Esophagus squamous epithelium (tissue), 4 donors: ENCODE data around the gene ARPC4.

Experiments used
- POLR2A ChIP-seq, 4 donors: fragments of 450-650 bp; IDR thresholded peaks; one replicate each; pipeline ENCODE4 v1.6.1; 2017; ENCODE audit warnings: antibody characterized with exemption in 4 of 4, mild to moderate bottlenecking in 4 of 4, moderate library complexity in 3 of 4
- TF ChIP-seq, protein P1 (sequence below), 6 experiments: fragments of 450-650 bp in 4 of 6; fragments of 200-600 bp in 2 of 6; sonication (generic) in 2 of 6; IDR thresholded peaks; one replicate each; pipeline ENCODE4 v1.5.1; 2016 to 2019; ENCODE audit warnings: antibody characterized with exemption in 6 of 6, mild to moderate bottlenecking in 4 of 6, moderate library complexity in 4 of 6

DNA sequence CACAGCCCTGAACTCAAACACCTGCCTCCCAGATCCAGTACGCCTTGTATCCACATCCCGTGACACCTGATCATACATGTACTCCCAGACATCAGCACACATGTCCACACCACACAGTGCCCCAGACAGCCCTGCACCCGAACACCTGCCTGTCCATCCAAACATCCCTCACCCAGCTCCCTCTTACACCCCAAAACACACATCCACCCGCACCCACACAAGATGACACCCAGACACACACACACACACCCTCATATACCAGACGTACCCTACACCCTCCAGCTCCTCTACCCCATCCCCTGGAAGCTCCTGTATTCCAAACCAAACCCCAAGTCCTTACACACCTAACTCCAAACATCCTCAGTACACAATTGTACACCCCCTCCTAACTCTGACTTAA is 23.9 kb upstream of the ARPC4 start:
- TF ChIP-seq, protein P1, sequence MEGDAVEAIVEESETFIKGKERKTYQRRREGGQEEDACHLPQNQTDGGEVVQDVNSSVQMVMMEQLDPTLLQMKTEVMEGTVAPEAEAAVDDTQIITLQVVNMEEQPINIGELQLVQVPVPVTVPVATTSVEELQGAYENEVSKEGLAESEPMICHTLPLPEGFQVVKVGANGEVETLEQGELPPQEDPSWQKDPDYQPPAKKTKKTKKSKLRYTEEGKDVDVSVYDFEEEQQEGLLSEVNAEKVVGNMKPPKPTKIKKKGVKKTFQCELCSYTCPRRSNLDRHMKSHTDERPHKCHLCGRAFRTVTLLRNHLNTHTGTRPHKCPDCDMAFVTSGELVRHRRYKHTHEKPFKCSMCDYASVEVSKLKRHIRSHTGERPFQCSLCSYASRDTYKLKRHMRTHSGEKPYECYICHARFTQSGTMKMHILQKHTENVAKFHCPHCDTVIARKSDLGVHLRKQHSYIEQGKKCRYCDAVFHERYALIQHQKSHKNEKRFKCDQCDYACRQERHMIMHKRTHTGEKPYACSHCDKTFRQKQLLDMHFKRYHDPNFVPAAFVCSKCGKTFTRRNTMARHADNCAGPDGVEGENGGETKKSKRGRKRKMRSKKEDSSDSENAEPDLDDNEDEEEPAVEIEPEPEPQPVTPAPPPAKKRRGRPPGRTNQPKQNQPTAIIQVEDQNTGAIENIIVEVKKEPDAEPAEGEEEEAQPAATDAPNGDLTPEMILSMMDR (IDR thresholded peaks at IDR 0.05), result no peak
- TF ChIP-seq POLR2A (IDR thresholded peaks at IDR 0.05), result no peak
